Neural cell (in vitro differentiated cells): ENCODE results near the gene TGDS. TPM values are rescaled to one million over a fixed set of nuclear protein-coding genes. Genes with fewer than 3 reads are reported as not detected.

Experiments used
- H2AFZ ChIP-seq: fragments of 200-600, 300-800 bp; sonication (generic), shearing (Covaris generic); 2 replicates; pipeline ENCODE4 v1.6.0; 2014; ENCODE audit warnings: low read depth, mild to moderate bottlenecking, antibody characterized with exemption, low read length, moderate library complexity
- H3F3A ChIP-seq: fragments of 200-600 bp; shearing (Covaris generic); 2 replicates; pipeline ENCODE4 v1.6.1; 2016; ENCODE audit warnings: mild to moderate bottlenecking, moderate library complexity, mixed read lengths, antibody characterized with exemption, low read length; ENCODE audit not compliant: insufficient read depth, poor library complexity, severe bottlenecking
- H3K27ac ChIP-seq: fragments of 200-600, 300-800 bp; sonication (generic), shearing (Covaris generic); 2 replicates; pipeline ENCODE4 v1.5.1; 2014; ENCODE audit warnings: mild to moderate bottlenecking, low read length, moderate library complexity
- H3K27me3 ChIP-seq: fragments of 300-800, 200-600 bp; sonication (generic), shearing (Covaris generic); 2 replicates; pipeline ENCODE4 v1.6.0; 2014; ENCODE audit warnings: mild to moderate bottlenecking, low read depth, low read length, moderate library complexity; ENCODE audit not compliant: insufficient read depth
- H3K36me3 ChIP-seq: fragments of 300-800, 200-600 bp; sonication (generic), shearing (Covaris generic); 2 replicates; pipeline ENCODE4 v1.5.1; 2014; ENCODE audit warnings: mild to moderate bottlenecking, antibody characterized with exemption, low read length, moderate library complexity; ENCODE audit not compliant: insufficient read depth
- H3K4me2 ChIP-seq: fragments of 300-800, 200-600 bp; sonication (generic), shearing (Covaris generic); 2 replicates; pipeline ENCODE4 v1.6.0; 2014; ENCODE audit warnings: mild to moderate bottlenecking, low read length
- H3K4me3 ChIP-seq: fragments of 300-800, 200-600 bp; sonication (generic), shearing (Covaris generic); 2 replicates; pipeline ENCODE4 v1.5.1; 2014; ENCODE audit warnings: mild to moderate bottlenecking, low read length, moderate library complexity
- H3K79me2 ChIP-seq: fragments of 200-600 bp; shearing (Covaris generic); replicated peaks from 2 replicates; pipeline ENCODE4 v1.6.0; 2014; ENCODE audit warnings: mild to moderate bottlenecking, low read length, moderate library complexity; ENCODE audit not compliant: insufficient read depth
- H3K9ac ChIP-seq: fragments of 300-800, 200-600 bp; sonication (generic), shearing (Covaris generic); 2 replicates; pipeline ENCODE4 v1.6.1; 2016; ENCODE audit warnings: mild to moderate bottlenecking, low read length, mixed read lengths
- H3K9me2 ChIP-seq: fragments of 200-600 bp; shearing (Covaris generic); 2 replicates; pipeline ENCODE4 v1.6.1; 2016; ENCODE audit warnings: mild to moderate bottlenecking, low read length, mixed read lengths; ENCODE audit not compliant: insufficient read depth
- H3K9me3 ChIP-seq: fragments of 200-600, 300-800 bp; sonication (generic), shearing (Covaris generic); 2 replicates; pipeline ENCODE4 v1.6.1; 2016; ENCODE audit warnings: mild to moderate bottlenecking, mixed run types, low read length, moderate library complexity, mixed read lengths
- H4K20me1 ChIP-seq: fragments of 200-600 bp; shearing (Covaris generic); 2 replicates; pipeline ENCODE4 v1.6.1; 2016; ENCODE audit warnings: mild to moderate bottlenecking, mixed run types; ENCODE audit not compliant: insufficient read depth
- EP300 ChIP-seq: fragments of 450-650 bp; conservative IDR thresholded peaks from 2 replicates; pipeline ENCODE4 v1.6.1; 2014; ENCODE audit warnings: antibody characterized with exemption, mild to moderate bottlenecking, moderate library complexity; ENCODE audit not compliant: poor library complexity, severe bottlenecking
- EZH2 ChIP-seq: fragments of 200-600, 300-800 bp; shearing (Covaris generic), sonication (generic); IDR thresholded peaks from 2 replicates; pipeline ENCODE4 v1.6.1; 2014; ENCODE audit warnings: antibody characterized with exemption, low read length, borderline replicate concordance, mild to moderate bottlenecking; ENCODE audit not compliant: insufficient read depth, poor library complexity, severe bottlenecking
- MXI1 ChIP-seq: fragments of 450-650 bp; conservative IDR thresholded peaks from 2 replicates; pipeline ENCODE4 v1.6.1; 2014; ENCODE audit warnings: antibody characterized with exemption, mild to moderate bottlenecking; ENCODE audit not compliant: poor library complexity, severe bottlenecking
- POLR2AphosphoS5 ChIP-seq: IDR thresholded peaks from 2 replicates; pipeline ENCODE4 v1.6.1; 2012
- RAD21 ChIP-seq: fragments of 450-650 bp; conservative IDR thresholded peaks from 2 replicates; pipeline ENCODE4 v1.6.1; 2014; ENCODE audit warnings: antibody characterized with exemption, mild to moderate bottlenecking, moderate library complexity
- SMC3 ChIP-seq: fragments of 450-650 bp; conservative IDR thresholded peaks from 2 replicates; pipeline ENCODE4 v1.6.1; 2014; ENCODE audit warnings: antibody characterized with exemption, mild to moderate bottlenecking, moderate library complexity; ENCODE audit not compliant: poor library complexity
- TAF1 ChIP-seq: IDR thresholded peaks from 2 replicates; pipeline ENCODE4 v1.6.1; 2012; ENCODE audit warnings: low read depth
- polyA plus RNA-seq: library from polyadenylated mRNA; depleted of rRNA; stranded (reverse); fragments of >200 nt; gene quantifications from 2 replicates; pipeline ENCODE4 v1.2.3, GENCODE V29; 2014
- TF ChIP-seq, protein P1 (sequence below): IDR thresholded peaks from 2 replicates; pipeline ENCODE4 v1.6.1; 2012; ENCODE audit warnings: borderline replicate concordance
- TF ChIP-seq, protein P2 (sequence below): fragments of 450-650 bp; IDR thresholded peaks from 2 replicates; pipeline ENCODE4 v1.5.1; 2014; ENCODE audit warnings: antibody characterized with exemption, mild to moderate bottlenecking, moderate library complexity; ENCODE audit not compliant: poor library complexity, severe bottlenecking

TGDS gene
- polyA plus RNA-seq, 1 donor from 2014 or later, result 10.2 TPM

DNA sequence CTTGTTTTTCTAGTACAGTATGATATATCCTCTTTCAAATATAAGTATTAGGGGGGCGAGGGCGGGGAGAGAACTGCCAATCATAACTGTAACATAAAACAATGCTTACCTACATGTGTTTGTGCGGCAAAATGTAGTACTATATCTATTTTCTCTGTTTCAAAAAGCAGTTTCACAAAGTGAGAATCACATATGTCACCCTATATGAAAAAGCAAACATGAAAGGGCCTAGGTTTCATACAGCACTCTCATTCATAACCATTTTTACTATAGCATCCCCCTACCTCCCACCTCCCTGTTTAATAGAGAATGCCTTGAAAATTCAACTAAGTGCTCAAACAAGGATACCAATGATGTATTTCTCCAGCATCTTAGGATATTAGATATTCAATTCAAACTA is 5.2 kb downstream of the TGDS start:
- Histone ChIP-seq H3K9me3 (no peaks in the 10 kb centered on the region), H3K79me2 (no peaks in the 10 kb centered on the region), H3K27ac (no peak overlapping the region), H3K27me3 (no peaks in the 10 kb centered on the region), H4K20me1 (no peaks in the 10 kb centered on the region), H3K9me2 (no peaks in the 10 kb centered on the region), H3K36me3 (no peaks in the 10 kb centered on the region), H3K9ac (no peak overlapping the region), H3K4me3 (no peak overlapping the region), H3F3A (no peaks in the 10 kb centered on the region), H3K4me2 (no peak overlapping the region), H2AFZ (no peak overlapping the region)
- TF ChIP-seq SMC3, result no peak
- TF ChIP-seq RAD21, result no peak
- TF ChIP-seq EP300, result no peak
- TF ChIP-seq, protein P1, sequence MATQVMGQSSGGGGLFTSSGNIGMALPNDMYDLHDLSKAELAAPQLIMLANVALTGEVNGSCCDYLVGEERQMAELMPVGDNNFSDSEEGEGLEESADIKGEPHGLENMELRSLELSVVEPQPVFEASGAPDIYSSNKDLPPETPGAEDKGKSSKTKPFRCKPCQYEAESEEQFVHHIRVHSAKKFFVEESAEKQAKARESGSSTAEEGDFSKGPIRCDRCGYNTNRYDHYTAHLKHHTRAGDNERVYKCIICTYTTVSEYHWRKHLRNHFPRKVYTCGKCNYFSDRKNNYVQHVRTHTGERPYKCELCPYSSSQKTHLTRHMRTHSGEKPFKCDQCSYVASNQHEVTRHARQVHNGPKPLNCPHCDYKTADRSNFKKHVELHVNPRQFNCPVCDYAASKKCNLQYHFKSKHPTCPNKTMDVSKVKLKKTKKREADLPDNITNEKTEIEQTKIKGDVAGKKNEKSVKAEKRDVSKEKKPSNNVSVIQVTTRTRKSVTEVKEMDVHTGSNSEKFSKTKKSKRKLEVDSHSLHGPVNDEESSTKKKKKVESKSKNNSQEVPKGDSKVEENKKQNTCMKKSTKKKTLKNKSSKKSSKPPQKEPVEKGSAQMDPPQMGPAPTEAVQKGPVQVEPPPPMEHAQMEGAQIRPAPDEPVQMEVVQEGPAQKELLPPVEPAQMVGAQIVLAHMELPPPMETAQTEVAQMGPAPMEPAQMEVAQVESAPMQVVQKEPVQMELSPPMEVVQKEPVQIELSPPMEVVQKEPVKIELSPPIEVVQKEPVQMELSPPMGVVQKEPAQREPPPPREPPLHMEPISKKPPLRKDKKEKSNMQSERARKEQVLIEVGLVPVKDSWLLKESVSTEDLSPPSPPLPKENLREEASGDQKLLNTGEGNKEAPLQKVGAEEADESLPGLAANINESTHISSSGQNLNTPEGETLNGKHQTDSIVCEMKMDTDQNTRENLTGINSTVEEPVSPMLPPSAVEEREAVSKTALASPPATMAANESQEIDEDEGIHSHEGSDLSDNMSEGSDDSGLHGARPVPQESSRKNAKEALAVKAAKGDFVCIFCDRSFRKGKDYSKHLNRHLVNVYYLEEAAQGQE, result no peak
- TF ChIP-seq POLR2AphosphoS5, result no peak

DNA sequence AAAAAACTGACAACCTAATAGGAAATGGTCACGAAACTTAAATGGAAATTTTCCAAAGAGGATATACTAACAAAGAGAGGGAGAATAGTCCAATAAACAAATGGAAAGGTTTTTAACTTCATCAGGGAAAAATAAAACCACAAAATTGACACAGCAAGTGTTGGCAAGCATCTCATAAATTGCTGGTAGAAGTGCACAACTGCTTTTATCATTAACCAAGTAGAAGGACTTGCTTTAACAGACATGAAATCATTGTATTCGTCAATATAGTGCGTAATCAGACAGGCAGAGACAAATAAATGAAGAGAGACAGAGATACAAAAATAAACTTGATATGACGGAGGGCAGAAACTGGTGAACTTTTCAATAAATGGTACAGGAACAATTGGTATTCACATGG is 7.4 kb downstream of the TGDS start:
- no peaks in the 10 kb centered on the region for H4K20me1 ChIP-seq
- H3K9me3 ChIP-seq, result no peaks in the 10 kb centered on the region
- no peaks in the 10 kb centered on the region for H3K9me2 ChIP-seq
- TF ChIP-seq POLR2AphosphoS5, result no peak
- TF ChIP-seq TAF1, result no peak
- no peak for TF ChIP-seq EZH2
- TF ChIP-seq, protein P2, sequence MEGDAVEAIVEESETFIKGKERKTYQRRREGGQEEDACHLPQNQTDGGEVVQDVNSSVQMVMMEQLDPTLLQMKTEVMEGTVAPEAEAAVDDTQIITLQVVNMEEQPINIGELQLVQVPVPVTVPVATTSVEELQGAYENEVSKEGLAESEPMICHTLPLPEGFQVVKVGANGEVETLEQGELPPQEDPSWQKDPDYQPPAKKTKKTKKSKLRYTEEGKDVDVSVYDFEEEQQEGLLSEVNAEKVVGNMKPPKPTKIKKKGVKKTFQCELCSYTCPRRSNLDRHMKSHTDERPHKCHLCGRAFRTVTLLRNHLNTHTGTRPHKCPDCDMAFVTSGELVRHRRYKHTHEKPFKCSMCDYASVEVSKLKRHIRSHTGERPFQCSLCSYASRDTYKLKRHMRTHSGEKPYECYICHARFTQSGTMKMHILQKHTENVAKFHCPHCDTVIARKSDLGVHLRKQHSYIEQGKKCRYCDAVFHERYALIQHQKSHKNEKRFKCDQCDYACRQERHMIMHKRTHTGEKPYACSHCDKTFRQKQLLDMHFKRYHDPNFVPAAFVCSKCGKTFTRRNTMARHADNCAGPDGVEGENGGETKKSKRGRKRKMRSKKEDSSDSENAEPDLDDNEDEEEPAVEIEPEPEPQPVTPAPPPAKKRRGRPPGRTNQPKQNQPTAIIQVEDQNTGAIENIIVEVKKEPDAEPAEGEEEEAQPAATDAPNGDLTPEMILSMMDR, result no peak
- TF ChIP-seq MXI1, result no peak
- TF ChIP-seq, protein P1, result no peak
- TF ChIP-seq RAD21, result no peak
- no peak for TF ChIP-seq EP300
- TF ChIP-seq SMC3, result no peak
- no peak overlapping the region for H3K27ac ChIP-seq
- no peak overlapping the region for H3K4me3 ChIP-seq
- H3K79me2 ChIP-seq, result no peaks in the 10 kb centered on the region
- H3K4me2 ChIP-seq, result no peak overlapping the region
- no peak overlapping the region for H3K9ac ChIP-seq
- H3K36me3 ChIP-seq, result no peaks in the 10 kb centered on the region
- H3K27me3 ChIP-seq, result no peaks in the 10 kb centered on the region
- H3F3A ChIP-seq, result no peaks in the 10 kb centered on the region
- H2AFZ ChIP-seq, result no peak overlapping the region
